Endodermal cell (in vitro differentiated cells): ENCODE data around the gene PLPP4. TPM values are rescaled to one million over a fixed set of nuclear protein-coding genes. Genes with fewer than 3 reads are reported as not detected.

Experiments used
- DNase-seq: peaks from one replicate; pipeline ENCODE4 v3.0.0-alpha.2; 2017
- H3K27ac ChIP-seq: 2 replicates; pipeline ENCODE4 v1.5.1; 2013; ENCODE audit warnings: mild to moderate bottlenecking, low read depth, low read length, moderate library complexity
- H3K27me3 ChIP-seq: 2 replicates; pipeline ENCODE4 v1.6.1; 2013; ENCODE audit warnings: mild to moderate bottlenecking, low read length, moderate library complexity; ENCODE audit not compliant: insufficient read depth, control insufficient read depth, poor library complexity, severe bottlenecking
- H3K36me3 ChIP-seq: 2 replicates; pipeline ENCODE4 v1.7.0; 2013; ENCODE audit warnings: mild to moderate bottlenecking, low read length, moderate library complexity; ENCODE audit not compliant: control insufficient read depth, insufficient read depth
- H3K4me1 ChIP-seq: one replicate; pipeline ENCODE4 v1.7.0; 2013; ENCODE audit warnings: low read length; ENCODE audit not compliant: control insufficient read depth, insufficient read depth
- H3K4me3 ChIP-seq: 2 replicates; pipeline ENCODE4 v1.5.1; 2013; ENCODE audit warnings: mild to moderate bottlenecking, low read length, moderate library complexity
- H3K9ac ChIP-seq: 2 replicates; pipeline ENCODE4 v1.6.1; 2013; ENCODE audit warnings: mild to moderate bottlenecking, low read length, moderate library complexity; ENCODE audit not compliant: poor library complexity, severe bottlenecking; ENCODE audit errors: extremely low read depth
- H3K9me3 ChIP-seq: 2 replicates; pipeline ENCODE4 v1.6.1; 2013; ENCODE audit warnings: mild to moderate bottlenecking, low read length, moderate library complexity; ENCODE audit not compliant: control insufficient read depth
- H3K27ac Mint-ChIP-seq: 2 replicates; pipeline ENCODE4 v1.8.0; 2020; ENCODE audit warnings: mixed read lengths
- H3K27me3 Mint-ChIP-seq: 2 replicates; pipeline ENCODE4 v1.8.0; 2021; ENCODE audit warnings: mild to moderate bottlenecking, mixed read lengths; ENCODE audit not compliant: insufficient read depth
- H3K36me3 Mint-ChIP-seq: 2 replicates; pipeline ENCODE4 v1.8.0; 2020; ENCODE audit warnings: low read depth, mixed read lengths
- H3K4me1 Mint-ChIP-seq: 2 replicates; pipeline ENCODE4 v1.8.0; 2020; ENCODE audit warnings: mixed read lengths
- H3K4me3 Mint-ChIP-seq: 2 replicates; pipeline ENCODE4 v1.8.0; 2020; ENCODE audit warnings: mild to moderate bottlenecking, moderate library complexity, mixed read lengths
- H3K9me3 Mint-ChIP-seq: 2 replicates; pipeline ENCODE4 v1.8.0; 2020; ENCODE audit warnings: mild to moderate bottlenecking, mixed read lengths
- WGBS, 2 experiments: methylation state at CpG; one replicate each; pipeline versions ENCODE4 v1.1.5 to v1.1.7; 2013; ENCODE audit warnings: missing lambda C conversion rate in 2 of 2, mixed read lengths in 1 of 2; ENCODE audit not compliant: insufficient coverage in 1 of 2, insufficient read length in 1 of 2; 5-methylcytosine and 5-hydroxymethylcytosine counted together
- total RNA-seq, 2 donors: library from RNA; stranded (reverse); fragmentation: NEBNext Ultra II Directional in 1 of 2; extraction: Animal tissue kit (Norgen Biotek cat#: 25700) in 1 of 2; gene quantifications; 2 replicates in 1 of 2; 3 replicates in 1 of 2; pipeline ENCODE4 v1.2.1, GENCODE V29; 2021
- TF ChIP-seq, protein P1 (sequence below): fragments of 200-600 bp; sonication (generic); conservative IDR thresholded peaks from 2 replicates; pipeline ENCODE4 v1.5.0; 2021; ENCODE audit warnings: antibody characterized with exemption, mild to moderate bottlenecking

The PLPP4 gene
- total RNA-seq, 2 donors from 2014 or later: 8.7 to 14.4 TPM

DNA sequence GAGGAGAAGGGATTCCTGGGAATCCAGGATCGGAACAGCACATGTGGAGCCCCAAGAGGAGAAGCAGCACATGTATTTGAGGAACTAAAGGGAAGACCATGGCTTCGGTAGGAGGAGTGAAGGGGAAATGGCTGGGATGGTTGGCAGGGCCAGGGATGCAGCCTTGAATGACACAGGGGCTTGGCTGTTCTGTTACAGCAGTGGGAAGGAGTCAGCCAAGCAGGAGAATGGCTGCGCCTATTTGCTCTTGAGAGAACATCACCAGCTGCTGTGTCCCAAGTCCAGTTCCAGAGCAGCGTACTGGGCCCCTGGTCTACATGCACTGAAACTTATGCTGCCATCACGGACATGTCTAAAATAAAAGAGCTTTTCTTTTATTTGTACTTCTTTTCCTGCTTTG is 130.0 kb downstream of the PLPP4 start:
- no peaks in the 10 kb centered on the region for H3K4me1 ChIP-seq
- H3K9ac ChIP-seq: no peak overlapping the region
- TF ChIP-seq, protein P1, sequence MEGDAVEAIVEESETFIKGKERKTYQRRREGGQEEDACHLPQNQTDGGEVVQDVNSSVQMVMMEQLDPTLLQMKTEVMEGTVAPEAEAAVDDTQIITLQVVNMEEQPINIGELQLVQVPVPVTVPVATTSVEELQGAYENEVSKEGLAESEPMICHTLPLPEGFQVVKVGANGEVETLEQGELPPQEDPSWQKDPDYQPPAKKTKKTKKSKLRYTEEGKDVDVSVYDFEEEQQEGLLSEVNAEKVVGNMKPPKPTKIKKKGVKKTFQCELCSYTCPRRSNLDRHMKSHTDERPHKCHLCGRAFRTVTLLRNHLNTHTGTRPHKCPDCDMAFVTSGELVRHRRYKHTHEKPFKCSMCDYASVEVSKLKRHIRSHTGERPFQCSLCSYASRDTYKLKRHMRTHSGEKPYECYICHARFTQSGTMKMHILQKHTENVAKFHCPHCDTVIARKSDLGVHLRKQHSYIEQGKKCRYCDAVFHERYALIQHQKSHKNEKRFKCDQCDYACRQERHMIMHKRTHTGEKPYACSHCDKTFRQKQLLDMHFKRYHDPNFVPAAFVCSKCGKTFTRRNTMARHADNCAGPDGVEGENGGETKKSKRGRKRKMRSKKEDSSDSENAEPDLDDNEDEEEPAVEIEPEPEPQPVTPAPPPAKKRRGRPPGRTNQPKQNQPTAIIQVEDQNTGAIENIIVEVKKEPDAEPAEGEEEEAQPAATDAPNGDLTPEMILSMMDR: no peak
- no peaks in the 10 kb centered on the region for H3K4me1 Mint-ChIP-seq
- H3K9me3 ChIP-seq: no peaks in the 10 kb centered on the region
- H3K4me3 ChIP-seq: no peak overlapping the region
- peaks cover 2% of the 10 kb centered on the region for H3K9me3 Mint-ChIP-seq
- WGBS, 2 experiments: 72 to 83% methylated on average over 3 to 5 of the region's 5 CpGs
- H3K27me3 Mint-ChIP-seq: no peaks in the 10 kb centered on the region
- no peak overlapping the region for H3K27ac Mint-ChIP-seq
- no peaks in the 10 kb centered on the region for H3K27me3 ChIP-seq
- peaks cover 7% of the 10 kb centered on the region for H3K36me3 ChIP-seq
- H3K4me3 Mint-ChIP-seq: no peak overlapping the region
- no peak overlapping the region for H3K27ac ChIP-seq
- peaks cover 7% of the 10 kb centered on the region for H3K36me3 Mint-ChIP-seq
- no peak for DNase-seq

GRCh38 chr10:120588311-120588710 is 131.3 kb downstream of the PLPP4 start:
- peaks cover 7% of the 10 kb centered on the region for H3K36me3 ChIP-seq
- TF ChIP-seq, protein P1: no peak
- no peak overlapping the region for H3K4me3 ChIP-seq
- Mint-ChIP-seq H3K36me3 (peaks cover 12% of the 10 kb centered on the region), H3K27me3 (no peaks in the 10 kb centered on the region), H3K27ac (no peak overlapping the region), H3K4me1 (no peaks in the 10 kb centered on the region), H3K9me3 (peaks cover 5% of the 10 kb centered on the region), H3K4me3 (no peak overlapping the region)
- H3K9me3 ChIP-seq: no peaks in the 10 kb centered on the region
- H3K4me1 ChIP-seq: no peaks in the 10 kb centered on the region
- no peak for DNase-seq
- H3K9ac ChIP-seq: no peak overlapping the region
- 60 to 98% methylated on average over 1 to 2 of the region's 2 CpGs for WGBS, 2 experiments
- no peak overlapping the region for H3K27ac ChIP-seq
- no peaks in the 10 kb centered on the region for H3K27me3 ChIP-seq

- no peak overlapping the region for H3K4me3 Mint-ChIP-seq
- H3K27ac ChIP-seq: no peak overlapping the region
- no peaks in the 10 kb centered on the region for H3K27me3 ChIP-seq
- peaks cover 5% of the 10 kb centered on the region for H3K9me3 Mint-ChIP-seq
- H3K4me1 ChIP-seq: no peaks in the 10 kb centered on the region
- peaks cover 2% of the 10 kb centered on the region for H3K4me1 Mint-ChIP-seq
- no peaks in the 10 kb centered on the region for H3K27me3 Mint-ChIP-seq
- TF ChIP-seq, protein P1: no peak
- peak; percentile 28 for DNase-seq
- peaks cover 13% of the 10 kb centered on the region for H3K36me3 Mint-ChIP-seq
- H3K4me3 ChIP-seq: no peak overlapping the region
- H3K36me3 ChIP-seq: peaks cover 7% of the 10 kb centered on the region
- WGBS, 2 experiments: 89% methylated on average over 2 of the region's 2 CpGs; no CpG with 5 or more reads in 1 of the 2 experiments
- H3K9ac ChIP-seq: no peak overlapping the region
- no peak overlapping the region for H3K27ac Mint-ChIP-seq
- no peaks in the 10 kb centered on the region for H3K9me3 ChIP-seq
Observed at GRCh38 chr10:120593693-120594092, 136.7 kb downstream of the PLPP4 start.
